SK-N-SH treated with all-trans-retinoic acid at 6 μM for 48 hours (cell line): Measurements from ENCODE around the gene GPR137.

Source experiments
- ARNTL ChIP-seq: fragments of 450-650 bp; formaldehyde crosslinking; IDR thresholded peaks from 2 replicates; pipeline ENCODE4 v1.5.0; 2020; ENCODE audit warnings: low read depth, mild to moderate bottlenecking, moderate library complexity, borderline replicate concordance
- CREB5 ChIP-seq: fragments of 250-450 bp; sonication (Bioruptor Pico); IDR thresholded peaks from 2 replicates; pipeline ENCODE4 v1.5.1; 2020; ENCODE audit warnings: low read depth, mild to moderate bottlenecking, moderate library complexity
- CSDC2 ChIP-seq: fragments of 250-450 bp; sonication (Bioruptor Pico); IDR thresholded peaks from 2 replicates; pipeline ENCODE4 v1.5.0; 2020; ENCODE audit warnings: mild to moderate bottlenecking, moderate library complexity
- POU6F1 ChIP-seq: fragments of 250-450 bp; sonication (Bioruptor Pico); IDR thresholded peaks from 2 replicates; pipeline ENCODE4 v1.8.0; 2021; ENCODE audit warnings: low read depth, mild to moderate bottlenecking, moderate library complexity, borderline replicate concordance
- TOX ChIP-seq: fragments of 250-450 bp; sonication (Bioruptor Pico); IDR thresholded peaks from 2 replicates; pipeline ENCODE4 v1.8.0; 2021; ENCODE audit warnings: mild to moderate bottlenecking, moderate library complexity, borderline replicate concordance
- ZFP3 ChIP-seq: fragments of 250-450 bp; sonication (Bioruptor Pico); IDR thresholded peaks from 2 replicates; pipeline ENCODE4 v1.5.0; 2020; ENCODE audit warnings: mild to moderate bottlenecking, moderate library complexity
- ZFP30 ChIP-seq: fragments of 450-650 bp; formaldehyde crosslinking; IDR thresholded peaks from 2 replicates; pipeline ENCODE4 v1.5.0; 2022; ENCODE audit warnings: mild to moderate bottlenecking, moderate library complexity
- ZNF70 ChIP-seq: fragments of 450-650 bp; formaldehyde crosslinking; IDR thresholded peaks from 2 replicates; pipeline ENCODE4 v1.5.0; 2020; ENCODE audit warnings: mild to moderate bottlenecking, moderate library complexity

GRCh38 chr11:64284048-64284961, 1.3 kb upstream of the GPR137 start, which contains the start of gene BAD:
- no peak for TF ChIP-seq ZFP30 (CRISPR knock-in tag)
- no peak for TF ChIP-seq ZNF70 (CRISPR knock-in tag)
- TF ChIP-seq CREB5: no peak
- TF ChIP-seq CSDC2: no peak
- no peak for TF ChIP-seq TOX (CRISPR knock-in tag)
- TF ChIP-seq ARNTL (CRISPR knock-in tag): no peak
- no peak for TF ChIP-seq POU6F1 (CRISPR knock-in tag)
- no peak for TF ChIP-seq ZFP3 (CRISPR knock-in tag)
